ENCODE results near the gene EPHB1. TPM values are rescaled to one million over a fixed set of nuclear protein-coding genes. Genes with fewer than 3 reads are reported as not detected.
"Not testable (repeated sequence)": the region's sequence is repeated elsewhere in the genome, so short reads cannot be mapped to it uniquely, and the experiment has no call there.

EPHB1 gene
- total RNA-seq, 1 experiment from 2014 or later: not detected

- in situ Hi-C loops (cut with HindIII; ENCODE audit: low sequenced_read_pairs): no loop called here
- DNase-seq (ENCODE audit: low spot score): no peak
These were observed 212.5 kb downstream of the EPHB1 start for GRCh38 chr3:135007607-135008006.

- in situ Hi-C loops (cut with HindIII; ENCODE audit: low sequenced_read_pairs): no loop called here
- no peak for DNase-seq (ENCODE audit: low spot score)
These were observed 213.3 kb downstream of the EPHB1 start for GRCh38 chr3:135008326-135008725.

- in situ Hi-C loops (cut with HindIII; ENCODE audit: low sequenced_read_pairs): no loop called here
- DNase-seq (ENCODE audit: low spot score): no peak
These were observed 214.0 kb downstream of the EPHB1 start for GRCh38 chr3:135009014-135009413.

- in situ Hi-C loops (cut with HindIII; ENCODE audit: low sequenced_read_pairs): no loop called here
- DNase-seq (ENCODE audit: low spot score): peak; percentile 71
These were observed 217.0 kb downstream of the EPHB1 start for GRCh38 chr3:135012101-135012500.

- no peak for DNase-seq (ENCODE audit: low spot score)
- in situ Hi-C loops (cut with HindIII; ENCODE audit: low sequenced_read_pairs): no loop called here
These were observed 218.1 kb downstream of the EPHB1 start for GRCh38 chr3:135013206-135013605.

GRCh38 chr3:135014566-135014965, 219.5 kb downstream of the EPHB1 start:
- in situ Hi-C loops (cut with HindIII; ENCODE audit: low sequenced_read_pairs): no loop called here

GRCh38 chr3:135017003-135017893, 222.2 kb downstream of the EPHB1 start:
- no peak for DNase-seq (ENCODE audit: low spot score)
- in situ Hi-C loops (cut with HindIII; ENCODE audit: low sequenced_read_pairs): no loop called here

More at GRCh38 chr3:135014566-135014965, 219.5 kb downstream of the EPHB1 start:
- DNase-seq (ENCODE audit: low spot score): no peak

GRCh38 chr3:135018149-135018923, 223.3 kb downstream of the EPHB1 start:
- DNase-seq (ENCODE audit: low spot score): no peak
- in situ Hi-C loops (cut with HindIII; ENCODE audit: low sequenced_read_pairs): no loop called here

GRCh38 chr3:135020181-135020580, 225.1 kb downstream of the EPHB1 start:
- no peak for DNase-seq (ENCODE audit: low spot score)
- in situ Hi-C loops (cut with HindIII; ENCODE audit: low sequenced_read_pairs): no loop called here

GRCh38 chr3:135023996-135024658, 229.1 kb downstream of the EPHB1 start:
- in situ Hi-C loops (cut with HindIII; ENCODE audit: low sequenced_read_pairs): no loop called here
- no peak for DNase-seq (ENCODE audit: low spot score)

GRCh38 chr3:135030768-135031615, 235.9 kb downstream of the EPHB1 start:
- in situ Hi-C loops (cut with HindIII; ENCODE audit: low sequenced_read_pairs); DNase-seq (ENCODE audit: low spot score): not testable (repeated sequence)

- in situ Hi-C loops (cut with HindIII; ENCODE audit: low sequenced_read_pairs): no loop called here
- no peak for DNase-seq (ENCODE audit: low spot score)
These were observed 238.7 kb downstream of the EPHB1 start for GRCh38 chr3:135033737-135034136.

- DNase-seq (ENCODE audit: low spot score): no peak
- in situ Hi-C loops (cut with HindIII; ENCODE audit: low sequenced_read_pairs): no loop called here
These were observed 239.3 kb downstream of the EPHB1 start for GRCh38 chr3:135034291-135034768.

GRCh38 chr3:135034891-135035440, 239.9 kb downstream of the EPHB1 start:
- in situ Hi-C loops (cut with HindIII; ENCODE audit: low sequenced_read_pairs): no loop called here
- DNase-seq (ENCODE audit: low spot score): no peak

GRCh38 chr3:135038186-135038585, 243.1 kb downstream of the EPHB1 start:
- DNase-seq (ENCODE audit: low spot score): no peak
- in situ Hi-C loops (cut with HindIII; ENCODE audit: low sequenced_read_pairs): no loop called here

GRCh38 chr3:135039536-135039935, 244.5 kb downstream of the EPHB1 start:
- in situ Hi-C loops (cut with HindIII; ENCODE audit: low sequenced_read_pairs): not testable (repeated sequence)

GRCh38 chr3:135040321-135041240, 245.5 kb downstream of the EPHB1 start:
- DNase-seq (ENCODE audit: low spot score): no peak
- in situ Hi-C loops (cut with HindIII; ENCODE audit: low sequenced_read_pairs): no loop called here

More at GRCh38 chr3:135039536-135039935, 244.5 kb downstream of the EPHB1 start:
- not testable (repeated sequence) for DNase-seq (ENCODE audit: low spot score)

Data from G401 (cell line).